ENCODE results near the gene BPIFB1.

Gene BPIFB1

DNA sequence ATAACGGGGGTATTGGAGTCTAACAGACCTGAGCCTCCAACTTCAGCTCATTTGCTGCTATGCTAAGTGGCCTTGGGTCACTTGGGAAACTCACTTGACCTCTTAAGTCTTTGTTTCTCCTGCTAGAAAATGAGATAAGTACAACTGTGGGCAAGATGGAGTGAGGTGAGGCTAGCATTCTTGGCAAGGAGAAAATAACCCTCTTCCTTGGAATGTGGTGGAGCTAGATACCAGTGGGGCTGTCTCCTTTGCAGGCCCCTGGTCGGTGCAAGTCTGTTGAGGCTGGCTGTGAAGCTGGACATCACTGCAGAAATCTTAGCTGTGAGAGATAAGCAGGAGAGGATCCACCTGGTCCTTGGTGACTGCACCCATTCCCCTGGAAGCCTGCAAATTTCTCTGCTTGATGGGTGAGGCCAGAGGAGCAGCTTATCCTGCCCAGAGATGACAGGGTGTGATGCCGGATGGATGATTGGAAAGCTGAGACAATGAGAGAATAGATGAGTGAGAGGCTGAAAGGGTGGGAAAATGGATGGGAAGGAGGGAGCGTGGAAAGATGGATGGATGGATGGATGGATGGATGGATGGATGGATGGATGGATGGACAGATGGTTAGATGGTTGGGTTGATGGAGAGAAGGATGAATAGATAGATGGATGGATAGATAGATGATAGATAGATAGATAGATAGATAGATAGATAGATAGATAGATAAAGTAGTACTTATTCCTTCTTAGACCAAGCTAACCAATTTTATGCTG lies 42.9 kb upstream of the BPIFB1 start:
- in situ Hi-C loops (cut with HindIII; ENCODE audit: low sequenced_read_pairs) = loop anchor here (5.0 kb wide), 1 partner anchor 108 kb away; no protein-coding TSS in a partner anchor
- no peak overlapping the region for H3K4me3 ChIP-seq (ENCODE audit: low read depth, low read length)
- TF ChIP-seq, protein P1, sequence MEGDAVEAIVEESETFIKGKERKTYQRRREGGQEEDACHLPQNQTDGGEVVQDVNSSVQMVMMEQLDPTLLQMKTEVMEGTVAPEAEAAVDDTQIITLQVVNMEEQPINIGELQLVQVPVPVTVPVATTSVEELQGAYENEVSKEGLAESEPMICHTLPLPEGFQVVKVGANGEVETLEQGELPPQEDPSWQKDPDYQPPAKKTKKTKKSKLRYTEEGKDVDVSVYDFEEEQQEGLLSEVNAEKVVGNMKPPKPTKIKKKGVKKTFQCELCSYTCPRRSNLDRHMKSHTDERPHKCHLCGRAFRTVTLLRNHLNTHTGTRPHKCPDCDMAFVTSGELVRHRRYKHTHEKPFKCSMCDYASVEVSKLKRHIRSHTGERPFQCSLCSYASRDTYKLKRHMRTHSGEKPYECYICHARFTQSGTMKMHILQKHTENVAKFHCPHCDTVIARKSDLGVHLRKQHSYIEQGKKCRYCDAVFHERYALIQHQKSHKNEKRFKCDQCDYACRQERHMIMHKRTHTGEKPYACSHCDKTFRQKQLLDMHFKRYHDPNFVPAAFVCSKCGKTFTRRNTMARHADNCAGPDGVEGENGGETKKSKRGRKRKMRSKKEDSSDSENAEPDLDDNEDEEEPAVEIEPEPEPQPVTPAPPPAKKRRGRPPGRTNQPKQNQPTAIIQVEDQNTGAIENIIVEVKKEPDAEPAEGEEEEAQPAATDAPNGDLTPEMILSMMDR (IDR thresholded peaks at IDR 0.05; ENCODE audit: low read depth, low read length, missing control alignments) = no peak
- DNase-seq (ENCODE audit: low read depth) = no peak

DNA sequence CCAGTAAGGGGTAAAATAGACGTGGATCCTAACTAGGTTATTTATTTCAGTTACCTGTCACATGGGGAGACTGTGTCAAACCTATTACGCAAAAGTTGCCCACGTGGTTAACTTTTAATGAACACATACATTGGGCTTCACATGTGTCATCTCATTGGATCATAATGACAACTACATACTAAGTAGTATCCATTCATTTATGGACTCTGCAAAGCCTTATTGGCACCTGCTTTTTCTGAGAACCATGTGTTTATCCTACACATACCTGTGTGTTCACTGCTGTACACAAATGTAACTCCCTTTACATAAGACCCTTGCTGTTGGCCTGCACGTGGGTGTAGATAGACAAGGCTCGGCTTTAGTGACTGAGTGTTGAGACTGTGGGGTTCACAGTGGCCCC lies 42.1 kb upstream of the BPIFB1 start:
- no peak for DNase-seq (ENCODE audit: low read depth)
- in situ Hi-C loops (cut with HindIII; ENCODE audit: low sequenced_read_pairs) = no loop called here
- TF ChIP-seq, protein P1 (IDR thresholded peaks at IDR 0.05; ENCODE audit: low read depth, low read length, missing control alignments) = no peak
- H3K4me3 ChIP-seq (ENCODE audit: low read depth, low read length) = no peak overlapping the region

DNA sequence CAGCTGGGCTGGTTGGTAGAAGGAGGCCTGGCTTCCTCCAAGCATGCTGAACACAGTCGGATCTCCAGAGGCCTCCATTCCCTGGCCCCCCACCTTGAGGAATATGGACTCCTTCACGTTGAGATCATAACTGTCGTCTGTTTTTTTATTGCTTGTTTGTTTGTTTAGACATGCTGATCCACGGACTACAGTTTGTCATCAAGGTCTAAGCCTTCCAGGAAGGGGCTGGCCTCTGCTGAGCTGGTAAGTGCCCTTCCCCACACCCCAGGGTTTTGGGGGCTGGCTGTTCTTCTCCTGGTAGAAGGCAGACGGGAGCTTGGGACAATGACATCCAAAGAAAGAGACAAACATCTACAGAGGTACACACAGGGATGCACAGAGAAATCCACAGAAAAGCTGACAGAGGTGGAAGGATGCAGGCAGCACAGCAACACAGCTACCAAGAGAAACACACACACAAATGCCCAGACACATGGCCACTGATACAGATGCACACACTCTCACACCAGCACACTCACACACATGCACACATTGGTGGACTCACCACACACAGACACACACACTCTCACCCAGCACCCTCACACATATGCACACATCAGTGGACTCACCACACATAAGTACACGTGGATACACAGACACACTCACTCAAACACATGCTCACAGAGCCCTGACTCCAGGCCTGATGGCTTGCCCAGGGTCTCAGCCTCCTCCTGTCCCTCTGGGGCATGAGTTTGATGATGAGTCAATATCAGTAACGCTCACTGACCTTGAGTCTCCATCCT lies 40.5 kb upstream of the BPIFB1 start:
- in situ Hi-C loops (cut with HindIII; ENCODE audit: low sequenced_read_pairs) = no loop called here

GRCh38 chr20:33246077-33246476 lies 36.9 kb upstream of the BPIFB1 start:
- no peak for DNase-seq (ENCODE audit: low read depth)
- in situ Hi-C loops (cut with HindIII; ENCODE audit: low sequenced_read_pairs) = no loop called here
- H3K4me3 ChIP-seq (ENCODE audit: low read depth, low read length) = no peak overlapping the region
- TF ChIP-seq, protein P1 (IDR thresholded peaks at IDR 0.05; ENCODE audit: low read depth, low read length, missing control alignments) = no peak

More for the DNA sequence above, 40.5 kb upstream of the BPIFB1 start:
- no peak overlapping the region for H3K4me3 ChIP-seq (ENCODE audit: low read depth, low read length)
- TF ChIP-seq, protein P1 (IDR thresholded peaks at IDR 0.05; ENCODE audit: low read depth, low read length, missing control alignments) = no peak
- no peak for DNase-seq (ENCODE audit: low read depth)

- no peak overlapping the region for H3K4me3 ChIP-seq (ENCODE audit: low read depth, low read length)
- TF ChIP-seq, protein P1 (IDR thresholded peaks at IDR 0.05; ENCODE audit: low read depth, low read length, missing control alignments) = no peak
- no peak for DNase-seq (ENCODE audit: low read depth)
- in situ Hi-C loops (cut with HindIII; ENCODE audit: low sequenced_read_pairs) = no loop called here
These were observed 33.6 kb upstream of the BPIFB1 start for GRCh38 chr20:33249456-33249855.

GRCh38 chr20:33250666-33251065 lies 32.3 kb upstream of the BPIFB1 start:
- no peak overlapping the region for H3K4me3 ChIP-seq (ENCODE audit: low read depth, low read length)
- in situ Hi-C loops (cut with HindIII; ENCODE audit: low sequenced_read_pairs) = no loop called here
- TF ChIP-seq, protein P1 (IDR thresholded peaks at IDR 0.05; ENCODE audit: low read depth, low read length, missing control alignments) = no peak
- DNase-seq (ENCODE audit: low read depth) = no peak
